Suprapubic skin (tissue), 4 donors: ENCODE data around the gene ACO2.

Experiments
- CTCF ChIP-seq, 2 donors: fragments of 200-600 bp in 1 of 2; fragments of 450-650 bp in 1 of 2; sonication (generic) in 1 of 2; IDR thresholded peaks; one replicate each; pipeline ENCODE4 v1.5.1; 2016 to 2019; ENCODE audit warnings: antibody characterized with exemption in 2 of 2, mild to moderate bottlenecking in 1 of 2, moderate library complexity in 1 of 2
- EP300 ChIP-seq: sonication (generic); formaldehyde crosslinking; IDR thresholded peaks from one replicate; pipeline ENCODE4 v1.6.1; 2017; ENCODE audit warnings: antibody characterized with exemption
- POLR2A ChIP-seq, 2 donors: fragments of 450-650 bp; IDR thresholded peaks; one replicate each; pipeline ENCODE4 v1.6.1; 2017; ENCODE audit warnings: antibody characterized with exemption in 2 of 2, mild to moderate bottlenecking in 2 of 2, moderate library complexity in 2 of 2
- POLR2AphosphoS5 ChIP-seq, 3 donors: sonication (generic); formaldehyde crosslinking; IDR thresholded peaks; one replicate each; pipeline ENCODE4 v1.6.1; 2017; ENCODE audit warnings: antibody characterized with exemption in 3 of 3

GRCh38 chr22:41461901-41462300 lies 7.0 kb upstream of the ACO2 start:
- TF ChIP-seq CTCF (IDR thresholded peaks at IDR 0.05) (no peak), EP300 (no peak), POLR2AphosphoS5 (IDR thresholded peaks at IDR 0.05) (no peak), POLR2A (IDR thresholded peaks at IDR 0.05) (no peak)
